T-helper 1 cell treated with Interleukin-12 subunit alpha and Interleukin-12 subunit beta and Interleukin-4 antibody, amounts not matched to agents 30 ng/mL and 1 ng/mL, for 36 hours (primary cell): ENCODE data around the gene ENTPD5. TPM values are rescaled to one million over a fixed set of nuclear protein-coding genes. Genes with fewer than 3 reads are reported as not detected.

Source experiments
- intact Hi-C: fragments of 100-400 bp; cut with micrococcal nuclease; formaldehyde crosslinking; loops from one replicate; pipeline ENCODE4 v1.15.1; 2024
- total RNA-seq: library from RNA; stranded (reverse); gene quantifications from 2 replicates; pipeline ENCODE4 v1.2.3, GENCODE V29; 2022

ENTPD5 gene
- 9.1 and 9.7 TPM in 2 replicates for total RNA-seq

- intact Hi-C loops = loop anchor here (1.0 to 5.0 kb wide), 10 partner anchors 20 to 864 kb away; partner anchors contain the start of genes ALDH6A1, AREL1, COQ6 and DLST
Measured at GRCh38 chr14:74018586-74019407, at the start of gene ENTPD5, which contains the start of gene BBOF1. ENTPD5 (minus strand) TSS chr14:74019288; CDS start chr14:73988102, 31,186 bp downstream. BBOF1 (plus strand) TSS chr14:74019349; CDS start chr14:74019479, 130 bp downstream.

- intact Hi-C loops = no loop called here
Measured at GRCh38 chr14:74065746-74066575, 46.9 kb upstream of the ENTPD5 start.

GRCh38 chr14:74064883-74065282 lies 45.8 kb upstream of the ENTPD5 start:
- intact Hi-C loops = no loop called here

GRCh38 chr14:74064426-74064825 lies 45.3 kb upstream of the ENTPD5 start:
- intact Hi-C loops = no loop called here

GRCh38 chr14:74062809-74063150 lies 43.7 kb upstream of the ENTPD5 start:
- intact Hi-C loops = no loop called here

- intact Hi-C loops = no loop called here
Measured at GRCh38 chr14:74049876-74050495, 30.9 kb upstream of the ENTPD5 start.

- intact Hi-C loops = no loop called here
Measured at GRCh38 chr14:74048281-74048680, 29.2 kb upstream of the ENTPD5 start.

- intact Hi-C loops = no loop called here
Measured at GRCh38 chr14:74045522-74045921, 26.4 kb upstream of the ENTPD5 start.

GRCh38 chr14:74042296-74042695 lies 23.2 kb upstream of the ENTPD5 start:
- intact Hi-C loops = no loop called here

- intact Hi-C loops = loop anchor here (1.0 to 5.0 kb wide), 5 partner anchors 19 to 530 kb away; partner anchors contain the start of genes BBOF1, COQ6, ENTPD5 and FAM161B
Measured at GRCh38 chr14:74038020-74038859, 19.2 kb upstream of the ENTPD5 start.

- intact Hi-C loops = loop anchor here (5.0 kb wide), 1 partner anchor 83 kb away; the partner anchor contains the start of genes COQ6 and FAM161B
Measured at GRCh38 chr14:74035556-74035955, 16.5 kb upstream of the ENTPD5 start.

- intact Hi-C loops = no loop called here
Measured at GRCh38 chr14:74034572-74034971, 15.5 kb upstream of the ENTPD5 start.

- intact Hi-C loops = no loop called here
Measured at GRCh38 chr14:74029136-74029535, 10.0 kb upstream of the ENTPD5 start.

GRCh38 chr14:74022346-74022745 lies 3.3 kb upstream of the ENTPD5 start:
- intact Hi-C loops = no loop called here

- intact Hi-C loops = loop anchor here (1.0 to 5.0 kb wide), 9 partner anchors 19 to 863 kb away; partner anchors contain the start of genes ALDH6A1, AREL1, COQ6 and DLST
Measured at GRCh38 chr14:74019408-74020137, 485 bp upstream of the ENTPD5 start.

GRCh38 chr14:74018174-74018585 lies 908 bp downstream of the ENTPD5 start:
- intact Hi-C loops = loop anchor here (1.0 to 5.0 kb wide), 5 partner anchors 231 to 864 kb away; partner anchors contain the start of genes AREL1, DLST and FCF1

GRCh38 chr14:74015963-74016362 lies 3.1 kb downstream of the ENTPD5 start:
- intact Hi-C loops = loop anchor here (5.0 kb wide), 1 partner anchor 866 kb away; the partner anchor contains the start of gene DLST

- intact Hi-C loops = loop anchor here (5.0 kb wide), 1 partner anchor 867 kb away; the partner anchor contains the start of gene DLST
Measured at GRCh38 chr14:74015176-74015575, 3.9 kb downstream of the ENTPD5 start.

- intact Hi-C loops = no loop called here
Measured at GRCh38 chr14:74014299-74014698, 4.8 kb downstream of the ENTPD5 start.
